Measurements from ENCODE around the gene MRPL47.

MRPL47 gene

GRCh38 chr3:179562591-179563270 is 41.7 kb downstream of the MRPL47 start, which contains the start of gene ACTL6A:
TSS of gene ACTL6A (plus strand) at chr3:179562926. CDS start at chr3:179563093, 167 bp downstream.
- peak; percentile 98 for DNase-seq (ENCODE audit: extremely low read depth, low read depth)
- no peak for TF ChIP-seq CTCF (IDR thresholded peaks at IDR 0.05; ENCODE audit: low read depth, low read length, missing control alignments)
- H3K4me3 ChIP-seq (replicated peaks; ENCODE audit: low read depth, low read length), result peak within 1 kb of the TSS; percentile 73

- TF ChIP-seq CTCF (IDR thresholded peaks at IDR 0.05; ENCODE audit: low read depth, low read length, missing control alignments), result no peak
These were observed 43.6 kb downstream of the MRPL47 start for GRCh38 chr3:179560791-179561190.

GRCh38 chr3:179558742-179559364 is 45.6 kb downstream of the MRPL47 start:
- TF ChIP-seq CTCF (IDR thresholded peaks at IDR 0.05; ENCODE audit: low read depth, low read length, missing control alignments), result peak; percentile 89
- DNase-seq (ENCODE audit: extremely low read depth, low read depth), result peak; percentile 52
- no peak overlapping the region for H3K4me3 ChIP-seq (replicated peaks; ENCODE audit: low read depth, low read length)

More at GRCh38 chr3:179560791-179561190, 43.6 kb downstream of the MRPL47 start:
- DNase-seq (ENCODE audit: extremely low read depth, low read depth), result no peak
- H3K4me3 ChIP-seq (replicated peaks; ENCODE audit: low read depth, low read length), result no peak overlapping the region

- H3K4me3 ChIP-seq (replicated peaks; ENCODE audit: low read depth, low read length), result no peak overlapping the region
- DNase-seq (ENCODE audit: extremely low read depth, low read depth), result no peak
- TF ChIP-seq CTCF (IDR thresholded peaks at IDR 0.05; ENCODE audit: low read depth, low read length, missing control alignments), result no peak
These were observed 52.9 kb downstream of the MRPL47 start for GRCh38 chr3:179551349-179552105.

- no peak for TF ChIP-seq CTCF (IDR thresholded peaks at IDR 0.05; ENCODE audit: low read depth, low read length, missing control alignments)
- no peak for DNase-seq (ENCODE audit: extremely low read depth, low read depth)
- no peak overlapping the region for H3K4me3 ChIP-seq (replicated peaks; ENCODE audit: low read depth, low read length)
These were observed 57.6 kb downstream of the MRPL47 start for GRCh38 chr3:179546814-179547241.

GRCh38 chr3:179544981-179545645 is 59.3 kb downstream of the MRPL47 start:
- DNase-seq (ENCODE audit: extremely low read depth, low read depth), result peak; percentile 94
- no peak overlapping the region for H3K4me3 ChIP-seq (replicated peaks; ENCODE audit: low read depth, low read length)
- TF ChIP-seq CTCF (IDR thresholded peaks at IDR 0.05; ENCODE audit: low read depth, low read length, missing control alignments), result no peak

Measured in HFF-Myc (cell line).